Testis (tissue), 2 donors: Measurements from ENCODE around the gene SOWAHA.

Source experiments
- CTCF ChIP-seq, 3 experiments: fragments of 450-650 bp in 2 of 3; fragments of 200-600 bp in 1 of 3; sonication (generic) in 1 of 3; IDR thresholded peaks; one replicate each; pipeline ENCODE4 v1.5.1; 2016 to 2019; ENCODE audit warnings: antibody characterized with exemption in 3 of 3, mild to moderate bottlenecking in 2 of 3, moderate library complexity in 1 of 3
- POLR2A ChIP-seq: fragments of 450-650 bp; IDR thresholded peaks from one replicate; pipeline ENCODE4 v1.6.1; 2017; ENCODE audit warnings: antibody characterized with exemption, mild to moderate bottlenecking, moderate library complexity

- no peak for TF ChIP-seq CTCF (IDR thresholded peaks at IDR 0.05)
- TF ChIP-seq POLR2A, result no peak
Measured at GRCh38 chr5:132788990-132789886, 23.9 kb upstream of the SOWAHA start.
